NT2/D1 (cell line): ENCODE data around the gene TOR2A.
"Not testable (repeated sequence)": the region's sequence is repeated elsewhere in the genome, so short reads cannot be mapped to it uniquely, and the experiment has no call there.

Experiments
- DNase-seq: peaks from one replicate; pipeline ENCODE4 v3.0.0-alpha.2; 2011; ENCODE audit warnings: low read depth, low spot score
- H3K27me3 ChIP-seq: 2 replicates; pipeline ENCODE4 v1.6.0; 2011; ENCODE audit warnings: mild to moderate bottlenecking; ENCODE audit not compliant: insufficient read length, insufficient read depth
- H3K36me3 ChIP-seq: 2 replicates; pipeline ENCODE4 v1.6.1; 2011; ENCODE audit warnings: mild to moderate bottlenecking, low read length, mixed read lengths; ENCODE audit not compliant: insufficient read depth, insufficient read length
- H3K4me1 ChIP-seq: 2 replicates; pipeline ENCODE4 v1.5.1; 2011; ENCODE audit not compliant: insufficient read depth, insufficient read length
- H3K4me3 ChIP-seq: 2 replicates; pipeline ENCODE4 v1.5.1; 2011; ENCODE audit warnings: low read depth; ENCODE audit not compliant: insufficient read length
- H3K9ac ChIP-seq: 2 replicates; pipeline ENCODE4 v1.6.0; 2011; ENCODE audit warnings: low read depth; ENCODE audit not compliant: insufficient read length
- H3K9me3 ChIP-seq: 2 replicates; pipeline ENCODE4 v1.5.1; 2011; ENCODE audit warnings: mild to moderate bottlenecking, low read length; ENCODE audit not compliant: insufficient read depth
- SUZ12 ChIP-seq: IDR thresholded peaks from 2 replicates; pipeline ENCODE4 v1.6.1; 2011; ENCODE audit not compliant: insufficient read length, insufficient read depth; ENCODE audit errors: extremely low read depth
- YY1 ChIP-seq: IDR thresholded peaks from 2 replicates; pipeline ENCODE4 v1.6.1; 2011; ENCODE audit not compliant: insufficient read length, insufficient read depth
- ZNF274 ChIP-seq: IDR thresholded peaks from 2 replicates; pipeline ENCODE4 v1.6.1; 2011; ENCODE audit warnings: mild to moderate bottlenecking, low read depth, low read length

TOR2A gene

DNA sequence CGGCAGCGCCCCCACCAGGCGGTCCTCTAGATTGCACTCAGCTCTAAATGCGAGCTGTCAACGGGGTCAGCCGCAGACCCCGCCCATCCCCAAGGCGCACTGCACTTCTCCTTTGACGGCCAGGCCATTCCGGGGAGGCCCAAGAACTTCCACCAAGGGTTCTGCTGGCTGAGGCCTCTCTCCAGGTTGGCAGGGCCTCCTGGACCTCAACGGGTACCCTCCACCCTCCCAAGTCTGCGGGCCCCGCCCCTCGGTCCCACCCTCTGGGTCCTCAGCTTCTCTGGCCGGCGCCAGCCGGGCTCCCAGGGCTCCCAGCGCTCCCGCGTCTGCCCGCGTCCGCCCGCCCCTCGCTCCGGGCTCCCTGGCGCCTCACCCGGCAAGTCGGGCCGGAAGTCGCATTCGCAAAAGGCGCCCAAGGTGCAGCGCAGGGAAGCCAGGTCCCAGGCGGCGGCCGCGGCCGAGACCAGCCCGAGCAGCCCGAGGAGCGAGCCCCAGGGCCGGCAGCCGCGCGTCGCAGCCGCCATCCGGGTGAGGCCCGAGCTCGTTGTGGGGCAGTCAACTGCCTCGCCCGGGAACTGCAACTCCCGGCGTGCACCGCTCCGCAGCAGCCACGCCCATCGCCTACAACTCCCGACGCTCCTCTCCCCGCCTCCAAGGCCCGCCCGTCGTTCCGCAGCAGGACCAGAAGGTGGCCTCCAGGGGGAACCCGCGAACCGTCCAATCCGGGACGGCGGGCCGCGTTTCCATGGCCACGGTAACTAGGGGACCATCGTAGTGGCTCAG is at the start of gene TOR2A:
Gene TOR2A, minus strand, starts transcription at position 548 of the 783 bp plus-strand sequence. Its CDS starts 24 bp downstream, at position 524.
- no peak for TF ChIP-seq ZNF274
- TF ChIP-seq SUZ12: no peak
- DNase-seq: peak; percentile 97
- H3K4me3 ChIP-seq: peak within 1 kb of the TSS; percentile 75
- H3K36me3 ChIP-seq: peaks cover 37% of the 10 kb centered on the region
- H3K9ac ChIP-seq: peak within 1 kb of the TSS; percentile 95
- H3K27me3 ChIP-seq: no peaks in the 10 kb centered on the region
- H3K9me3 ChIP-seq: no peaks in the 10 kb centered on the region
- peaks cover 12% of the 10 kb centered on the region for H3K4me1 ChIP-seq

DNA sequence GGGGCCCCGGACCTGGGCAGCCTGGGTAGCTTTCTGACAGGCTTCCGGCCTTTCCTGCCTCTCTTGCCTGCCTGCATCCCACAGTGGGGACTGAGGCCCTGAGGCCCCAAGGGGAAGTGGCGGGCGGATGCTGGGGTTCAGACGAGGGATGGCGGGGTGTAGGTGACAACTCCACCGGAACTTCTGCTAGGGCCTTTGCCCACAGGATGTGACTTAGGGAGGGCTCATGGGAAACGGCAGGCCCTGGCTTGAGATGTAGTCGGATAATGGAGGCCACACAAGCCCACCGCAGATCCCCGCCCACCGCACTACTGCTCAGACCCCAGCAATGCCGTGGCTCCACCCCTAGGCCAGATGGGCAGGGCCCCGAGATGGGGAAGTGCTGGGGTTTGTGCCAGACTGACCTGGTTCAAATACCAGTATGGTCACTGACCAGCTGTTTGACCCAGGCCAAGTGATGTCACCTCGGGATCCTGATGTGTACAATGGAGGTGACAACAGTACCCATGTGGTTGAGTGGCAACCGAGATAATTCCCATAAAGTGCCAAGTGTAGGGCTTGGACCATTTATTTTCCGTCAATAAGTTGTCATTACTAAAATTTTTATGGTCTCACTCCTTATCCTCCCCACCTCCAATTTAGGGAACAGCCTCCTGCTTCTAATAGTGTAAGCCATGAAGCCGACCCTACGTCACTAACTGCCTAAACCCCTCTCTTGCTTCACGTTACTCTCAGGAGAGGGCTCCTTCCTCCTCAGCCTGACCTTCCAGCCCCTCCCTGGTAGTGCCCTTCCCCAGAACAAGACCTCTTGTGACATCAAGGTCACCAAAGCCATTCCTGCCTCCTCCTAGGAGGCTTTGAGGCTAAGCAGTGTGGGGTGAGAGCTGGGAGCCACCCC is 48.3 kb upstream of the TOR2A start:
- no peaks in the 10 kb centered on the region for H3K27me3 ChIP-seq
- H3K9ac ChIP-seq: peak overlapping the region; percentile 34
- no peak overlapping the region for H3K4me3 ChIP-seq
- TF ChIP-seq SUZ12 (no peak), ZNF274 (no peak), YY1 (no peak)
- DNase-seq: no peak
- H3K36me3 ChIP-seq: peaks cover 18% of the 10 kb centered on the region
- no peaks in the 10 kb centered on the region for H3K9me3 ChIP-seq
- H3K4me1 ChIP-seq: peaks cover 31% of the 10 kb centered on the region

DNA sequence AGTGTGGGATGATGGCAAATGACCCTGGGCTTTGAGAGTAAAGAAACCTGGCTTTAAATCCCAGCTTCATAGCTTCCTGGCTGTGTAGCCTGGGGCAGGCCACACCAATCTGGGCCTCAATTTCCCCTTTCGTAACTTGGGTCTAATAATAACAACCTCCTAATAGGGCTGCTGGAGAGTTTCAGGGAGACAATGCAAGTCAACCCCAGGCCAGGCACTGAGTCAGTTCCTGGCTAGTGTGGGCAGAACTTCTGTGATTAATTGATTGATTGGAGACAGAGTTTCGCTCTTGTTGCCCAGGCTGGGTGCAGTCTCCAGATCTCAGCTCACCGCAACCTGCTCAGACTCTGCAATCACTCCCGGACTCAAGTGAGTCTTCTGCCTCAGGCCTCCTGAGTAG is 46.7 kb upstream of the TOR2A start:
- Histone ChIP-seq H3K9ac (no peak overlapping the region), H3K27me3 (no peaks in the 10 kb centered on the region), H3K4me3 (no peak overlapping the region), H3K4me1 (peaks cover 29% of the 10 kb centered on the region), H3K9me3 (no peaks in the 10 kb centered on the region), H3K36me3 (peaks cover 3% of the 10 kb centered on the region)
- TF ChIP-seq SUZ12 (no peak), ZNF274 (no peak), YY1 (no peak)
- DNase-seq: no peak

DNA sequence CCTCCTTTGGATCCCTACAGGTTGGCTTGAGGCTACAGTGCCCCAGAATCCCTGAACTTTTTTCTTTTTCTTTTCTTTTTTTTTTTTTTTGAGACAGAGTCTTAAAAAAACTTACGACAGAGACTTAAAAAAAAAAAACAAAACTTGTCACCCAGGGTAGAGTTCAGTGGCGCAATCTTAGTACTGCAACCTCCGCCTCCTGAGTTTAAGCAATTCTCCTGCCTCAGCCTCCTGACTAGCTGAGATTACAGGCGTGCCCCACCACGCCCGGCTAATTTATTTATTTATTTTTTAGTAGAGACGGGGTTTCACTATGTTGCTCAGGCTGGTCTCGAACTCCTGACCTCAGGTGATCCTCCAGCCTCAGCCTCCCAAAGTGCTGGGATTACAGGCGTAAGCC is 45.8 kb upstream of the TOR2A start:
- H3K9me3 ChIP-seq, H3K36me3 ChIP-seq, H3K4me3 ChIP-seq, DNase-seq, H3K27me3 ChIP-seq, H3K9ac ChIP-seq: not testable (repeated sequence)
- H3K4me1 ChIP-seq: peaks cover 34% of the 10 kb centered on the region

DNA sequence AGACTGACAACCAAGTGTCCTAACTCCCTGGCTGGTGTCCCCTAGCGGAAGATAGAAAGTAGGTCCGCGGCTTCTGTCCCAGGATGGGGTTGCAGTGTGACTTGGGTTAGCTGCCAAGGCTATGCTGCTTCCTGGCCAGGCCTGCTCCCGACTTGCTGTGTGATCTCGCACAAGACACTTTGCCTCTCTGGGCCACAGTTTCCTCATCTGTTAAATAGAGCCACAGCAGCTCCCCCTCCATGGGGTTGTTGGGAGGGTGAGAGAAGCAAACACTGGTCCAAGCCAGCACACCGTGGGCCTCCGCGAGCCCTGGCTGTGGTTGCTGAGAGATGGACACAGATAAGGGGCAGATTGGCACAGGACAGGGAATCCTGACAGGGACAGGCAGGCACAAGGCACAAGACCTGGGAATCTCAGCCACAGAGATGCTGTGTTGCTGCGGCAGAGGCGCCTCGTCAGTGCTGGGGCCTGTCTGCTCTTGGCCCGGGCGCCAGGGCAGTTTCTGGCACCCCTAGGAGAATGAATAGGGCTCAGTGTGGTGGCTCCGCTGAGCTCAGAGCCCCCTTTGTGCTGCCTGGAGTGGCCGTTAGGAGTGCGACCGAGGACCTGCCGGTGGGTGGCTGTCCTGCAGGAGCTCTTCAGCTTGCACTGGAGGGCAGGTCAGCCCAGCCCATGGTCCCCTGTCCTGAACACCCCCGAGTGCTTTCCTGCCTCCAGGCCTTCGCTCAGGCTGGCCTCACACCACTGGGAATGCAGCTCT is 45.2 kb upstream of the TOR2A start:
- Histone ChIP-seq H3K9ac (peak overlapping the region; percentile 58), H3K27me3 (no peaks in the 10 kb centered on the region), H3K9me3 (no peaks in the 10 kb centered on the region), H3K4me3 (no peak overlapping the region), H3K4me1 (peaks cover 34% of the 10 kb centered on the region), H3K36me3 (no peaks in the 10 kb centered on the region)
- DNase-seq: no peak
- TF ChIP-seq YY1 (no peak), SUZ12 (no peak), ZNF274 (no peak)

DNA sequence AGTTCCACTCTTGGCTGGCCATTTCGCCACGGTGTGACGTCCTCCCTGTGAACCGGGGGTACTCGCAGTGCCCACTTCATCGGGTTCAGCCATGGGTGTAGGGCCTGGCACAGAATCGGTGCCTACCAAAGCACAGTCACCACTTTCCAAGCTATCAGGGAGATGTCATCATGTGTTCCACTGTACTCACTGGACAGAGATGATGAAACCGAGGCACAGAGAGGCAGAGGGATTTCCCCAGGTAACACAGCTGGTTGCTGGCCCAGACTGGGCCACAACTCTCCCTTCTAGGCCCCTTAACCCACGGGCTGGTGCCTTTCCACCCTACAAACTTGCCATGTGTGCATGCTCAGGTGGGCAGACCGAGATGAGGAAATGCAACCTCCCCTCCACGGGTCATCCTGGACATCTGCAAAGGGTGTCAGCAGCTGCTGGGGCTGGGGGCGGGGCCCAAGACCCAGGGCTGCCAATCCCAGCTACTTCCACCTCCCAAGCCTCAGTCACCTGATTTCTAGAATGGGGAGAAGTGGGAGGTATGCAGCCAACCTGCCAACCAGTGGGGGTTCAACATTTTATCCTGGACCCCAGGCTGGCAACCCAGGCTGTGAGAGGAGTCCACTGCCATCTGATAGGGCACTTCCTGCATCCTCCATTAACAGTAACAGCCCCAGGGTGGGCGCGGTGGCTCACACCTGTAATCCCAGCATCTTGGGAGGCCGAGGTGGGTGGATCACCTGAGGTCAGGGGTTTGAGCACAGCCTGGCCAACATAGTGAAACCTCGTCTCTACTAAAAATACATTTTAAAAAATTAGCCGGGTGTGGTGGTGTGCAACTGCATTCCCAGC is 44.3 kb upstream of the TOR2A start:
- DNase-seq: no peak
- no peaks in the 10 kb centered on the region for H3K9me3 ChIP-seq
- no peaks in the 10 kb centered on the region for H3K27me3 ChIP-seq
- TF ChIP-seq ZNF274 (no peak), YY1 (no peak), SUZ12 (no peak)
- peaks cover 32% of the 10 kb centered on the region for H3K4me1 ChIP-seq
- no peaks in the 10 kb centered on the region for H3K36me3 ChIP-seq
- H3K4me3 ChIP-seq: no peak overlapping the region
- peak overlapping the region; percentile 15 for H3K9ac ChIP-seq
